Calu3 (cell line): ENCODE results near the gene PGF. TPM values are rescaled to one million over a fixed set of nuclear protein-coding genes. Genes with fewer than 3 reads are reported as not detected.

ENCODE experiments used
- BruUV-seq: library from RNA; stranded (reverse); fragments of 400-500 nt; replicated peaks from 2 replicates; lab custom pipeline; 2021; lab: Mats Ljungman, UMichigan
- CTCF ChIA-PET: fragments of 300-600 bp; sonication (Branson Sonifier 250); formaldehyde crosslinking; loops from one replicate; lab custom pipeline; 2022; ENCODE audit warnings: antibody characterized with exemption; lab: Charles Lee
- DNase-seq: peaks from one replicate; pipeline ENCODE4 v3.0.0; 2022
- H3K27ac Mint-ChIP-seq: one replicate; pipeline ENCODE4 v1.8.0; 2022; ENCODE audit warnings: mixed read lengths; ENCODE audit not compliant: unreplicated experiment
- H3K27me3 Mint-ChIP-seq: one replicate; pipeline ENCODE4 v1.8.0; 2022; ENCODE audit warnings: mixed read lengths; ENCODE audit not compliant: unreplicated experiment
- H3K36me3 Mint-ChIP-seq: one replicate; pipeline ENCODE4 v1.8.0; 2022; ENCODE audit warnings: mild to moderate bottlenecking, moderate library complexity, mixed read lengths; ENCODE audit not compliant: insufficient read depth, unreplicated experiment
- H3K4me1 Mint-ChIP-seq: one replicate; pipeline ENCODE4 v1.8.0; 2022; ENCODE audit warnings: mild to moderate bottlenecking, low read depth, mixed read lengths; ENCODE audit not compliant: unreplicated experiment
- H3K4me3 Mint-ChIP-seq: one replicate; pipeline ENCODE4 v1.8.0; 2022; ENCODE audit warnings: mild to moderate bottlenecking, low read depth, moderate library complexity, mixed read lengths; ENCODE audit not compliant: unreplicated experiment
- H3K9me3 Mint-ChIP-seq: one replicate; pipeline ENCODE4 v1.8.0; 2022; ENCODE audit warnings: low read depth, mixed read lengths; ENCODE audit not compliant: unreplicated experiment
- intact Hi-C: fragments of 100-400 bp; cut with micrococcal nuclease; formaldehyde crosslinking; loops from one replicate; pipeline ENCODE4 v1.10.0; 2022; ENCODE audit not compliant: unreplicated experiment
- total RNA-seq: library from RNA; stranded (reverse); gene quantifications from 2 replicates; pipeline ENCODE4 v1.2.3, GENCODE V29; 2022
- TF ChIP-seq, protein P1 (sequence below): fragments of 200-600 bp; IDR thresholded peaks from one replicate; pipeline ENCODE4 v1.8.0; 2022; ENCODE audit warnings: antibody characterized with exemption; ENCODE audit not compliant: unreplicated experiment

PGF gene
- total RNA-seq, 1 experiment from 2014 or later, result 2.1 TPM

DNA sequence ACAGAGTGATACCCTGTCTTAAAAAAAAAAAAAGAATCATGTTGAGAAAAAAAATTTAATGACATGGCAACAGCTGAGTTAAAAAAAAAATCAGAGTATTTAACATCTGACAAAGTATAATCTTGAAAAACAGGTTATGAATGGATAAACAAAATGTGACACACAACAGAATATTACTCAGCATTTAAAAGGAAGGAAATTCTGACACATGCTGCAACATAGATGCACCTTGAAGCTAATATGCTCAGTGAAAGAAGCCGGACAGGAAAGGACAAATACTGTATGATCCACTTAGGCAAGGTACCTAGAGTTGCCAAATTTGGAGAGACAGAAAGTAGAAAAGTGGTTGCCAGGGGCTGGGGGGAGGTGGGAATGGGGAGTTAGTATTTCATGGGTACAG lies 27.9 kb upstream of the PGF start:
- Mint-ChIP-seq H3K27me3 (no peaks in the 10 kb centered on the region), H3K9me3 (no peaks in the 10 kb centered on the region), H3K4me3 (no peak overlapping the region), H3K4me1 (peaks cover 9% of the 10 kb centered on the region), H3K36me3 (peaks cover 10% of the 10 kb centered on the region), H3K27ac (peak overlapping the region; percentile 52)
- no peak for DNase-seq
- TF ChIP-seq, protein P1, sequence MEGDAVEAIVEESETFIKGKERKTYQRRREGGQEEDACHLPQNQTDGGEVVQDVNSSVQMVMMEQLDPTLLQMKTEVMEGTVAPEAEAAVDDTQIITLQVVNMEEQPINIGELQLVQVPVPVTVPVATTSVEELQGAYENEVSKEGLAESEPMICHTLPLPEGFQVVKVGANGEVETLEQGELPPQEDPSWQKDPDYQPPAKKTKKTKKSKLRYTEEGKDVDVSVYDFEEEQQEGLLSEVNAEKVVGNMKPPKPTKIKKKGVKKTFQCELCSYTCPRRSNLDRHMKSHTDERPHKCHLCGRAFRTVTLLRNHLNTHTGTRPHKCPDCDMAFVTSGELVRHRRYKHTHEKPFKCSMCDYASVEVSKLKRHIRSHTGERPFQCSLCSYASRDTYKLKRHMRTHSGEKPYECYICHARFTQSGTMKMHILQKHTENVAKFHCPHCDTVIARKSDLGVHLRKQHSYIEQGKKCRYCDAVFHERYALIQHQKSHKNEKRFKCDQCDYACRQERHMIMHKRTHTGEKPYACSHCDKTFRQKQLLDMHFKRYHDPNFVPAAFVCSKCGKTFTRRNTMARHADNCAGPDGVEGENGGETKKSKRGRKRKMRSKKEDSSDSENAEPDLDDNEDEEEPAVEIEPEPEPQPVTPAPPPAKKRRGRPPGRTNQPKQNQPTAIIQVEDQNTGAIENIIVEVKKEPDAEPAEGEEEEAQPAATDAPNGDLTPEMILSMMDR, result no peak
- CTCF ChIA-PET, result interaction anchor here (0.7 kb wide), 1 partner anchor 19 kb away, joined by 5 read pairs; no protein-coding TSS in a partner anchor
- intact Hi-C loops, result no loop called here
- BruUV-seq, result no TSS peak

DNA sequence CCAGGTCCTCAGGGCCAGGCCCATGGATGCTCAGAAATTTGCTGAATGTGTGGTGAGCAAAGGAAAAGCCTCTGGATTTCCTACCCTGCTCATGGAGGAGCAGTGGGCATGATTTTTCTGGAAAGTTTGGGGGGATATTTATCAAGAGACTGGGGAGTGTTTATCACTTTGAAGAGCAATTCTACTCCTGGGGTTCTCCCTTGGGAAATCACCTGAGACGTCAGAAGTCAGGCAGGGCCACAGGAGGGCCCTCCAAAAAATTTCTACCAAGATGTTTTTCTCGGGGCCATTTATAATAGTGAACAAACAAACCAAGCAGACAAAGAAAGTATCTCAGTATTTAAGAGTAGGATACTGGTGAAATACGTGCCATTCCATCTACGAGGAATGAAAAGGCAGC lies 27.3 kb upstream of the PGF start:
- Mint-ChIP-seq H3K4me3 (no peak overlapping the region), H3K4me1 (peaks cover 2% of the 10 kb centered on the region), H3K27ac (no peak overlapping the region), H3K36me3 (peaks cover 5% of the 10 kb centered on the region), H3K9me3 (no peaks in the 10 kb centered on the region), H3K27me3 (no peaks in the 10 kb centered on the region)
- TF ChIP-seq, protein P1, result no peak
- CTCF ChIA-PET, result no interaction called here
- BruUV-seq, result no TSS peak
- DNase-seq, result no peak
- intact Hi-C loops, result no loop called here

GRCh38 chr14:74981833-74982232 lies 26.4 kb upstream of the PGF start:
- no peak for DNase-seq
- CTCF ChIA-PET, result interaction anchor here (0.6 kb wide), 1 partner anchor 17 kb away, joined by 3 read pairs; no protein-coding TSS in a partner anchor
- Mint-ChIP-seq H3K4me3 (no peak overlapping the region), H3K36me3 (peaks cover 5% of the 10 kb centered on the region), H3K27ac (no peak overlapping the region), H3K27me3 (no peaks in the 10 kb centered on the region), H3K9me3 (no peaks in the 10 kb centered on the region), H3K4me1 (no peaks in the 10 kb centered on the region)
- intact Hi-C loops, result no loop called here
- no TSS peak for BruUV-seq
- TF ChIP-seq, protein P1, result no peak

- TF ChIP-seq, protein P1, result no peak
- H3K4me3 Mint-ChIP-seq, result no peak overlapping the region
- H3K4me1 Mint-ChIP-seq, result no peaks in the 10 kb centered on the region
- H3K36me3 Mint-ChIP-seq, result peaks cover 5% of the 10 kb centered on the region
- no TSS peak for BruUV-seq
- no peaks in the 10 kb centered on the region for H3K27me3 Mint-ChIP-seq
- intact Hi-C loops, result no loop called here
- H3K9me3 Mint-ChIP-seq, result no peaks in the 10 kb centered on the region
- DNase-seq, result no peak
- H3K27ac Mint-ChIP-seq, result no peak overlapping the region
- CTCF ChIA-PET, result interaction anchor here (0.6 kb wide), 1 partner anchor 16 kb away, joined by 3 read pairs; no protein-coding TSS in a partner anchor
These were observed 26.0 kb upstream of the PGF start for GRCh38 chr14:74981462-74981782.
